EL (cell line): ENCODE results near the gene AVP.
"Not testable (repeated sequence)": the region's sequence is repeated elsewhere in the genome, so short reads cannot be mapped to it uniquely, and the experiment has no call there.

Experiments used
- DNase-seq: peaks from one replicate; pipeline ENCODE4 v3.0.0-alpha.2; 2016

Gene AVP

GRCh38 chr20:3084283-3084985, at the start of gene AVP:
TSS of gene AVP (minus strand) at chr20:3084724. CDS start at chr20:3084674, 50 bp downstream.
- DNase-seq, result no peak

- no peak for DNase-seq
Observed at GRCh38 chr20:3134151-3134550, 49.6 kb upstream of the AVP start.

- no peak for DNase-seq
Observed at GRCh38 chr20:3133155-3133554, 48.6 kb upstream of the AVP start.

- no peak for DNase-seq
Observed at GRCh38 chr20:3130051-3130600, 45.6 kb upstream of the AVP start.

GRCh38 chr20:3129094-3129493, 44.6 kb upstream of the AVP start:
- no peak for DNase-seq

GRCh38 chr20:3128275-3128984, 43.9 kb upstream of the AVP start:
- no peak for DNase-seq

- DNase-seq, result no peak
Observed at GRCh38 chr20:3126527-3126859, 42.0 kb upstream of the AVP start.

GRCh38 chr20:3125776-3126526, 41.4 kb upstream of the AVP start:
- DNase-seq, result not testable (repeated sequence)

- DNase-seq, result not testable (repeated sequence)
Observed at GRCh38 chr20:3124773-3125560, 40.4 kb upstream of the AVP start.

- DNase-seq, result not testable (repeated sequence)
Observed at GRCh38 chr20:3124163-3124562, 39.6 kb upstream of the AVP start.

- no peak for DNase-seq
Observed at GRCh38 chr20:3123542-3123941, 39.0 kb upstream of the AVP start.

GRCh38 chr20:3121955-3122610, 37.6 kb upstream of the AVP start:
- DNase-seq, result no peak

- no peak for DNase-seq
Observed at GRCh38 chr20:3121271-3121911, 36.9 kb upstream of the AVP start.

GRCh38 chr20:3119044-3119443, 34.5 kb upstream of the AVP start:
- no peak for DNase-seq

- peak; percentile 63 for DNase-seq
Observed at GRCh38 chr20:3117839-3118379, 33.4 kb upstream of the AVP start.

GRCh38 chr20:3116341-3116740, 31.8 kb upstream of the AVP start:
- no peak for DNase-seq

GRCh38 chr20:3115190-3116107, 30.9 kb upstream of the AVP start:
- peak; percentile 64 for DNase-seq

GRCh38 chr20:3111995-3112394, 27.5 kb upstream of the AVP start:
- no peak for DNase-seq

- DNase-seq, result no peak
Observed at GRCh38 chr20:3111507-3111906, 27.0 kb upstream of the AVP start.
